ENCODE data around the gene EPM2AIP1.
"Not testable (repeated sequence)": the region's sequence is repeated elsewhere in the genome, so short reads cannot be mapped to it uniquely, and the experiment has no call there.

The EPM2AIP1 gene

GRCh38 chr3:36991923-36992805 is 767 bp downstream of the EPM2AIP1 start:
- DNase-seq: no peak

- DNase-seq: no peak
These were observed 1.8 kb downstream of the EPM2AIP1 start for GRCh38 chr3:36991147-36991546.

DNA sequence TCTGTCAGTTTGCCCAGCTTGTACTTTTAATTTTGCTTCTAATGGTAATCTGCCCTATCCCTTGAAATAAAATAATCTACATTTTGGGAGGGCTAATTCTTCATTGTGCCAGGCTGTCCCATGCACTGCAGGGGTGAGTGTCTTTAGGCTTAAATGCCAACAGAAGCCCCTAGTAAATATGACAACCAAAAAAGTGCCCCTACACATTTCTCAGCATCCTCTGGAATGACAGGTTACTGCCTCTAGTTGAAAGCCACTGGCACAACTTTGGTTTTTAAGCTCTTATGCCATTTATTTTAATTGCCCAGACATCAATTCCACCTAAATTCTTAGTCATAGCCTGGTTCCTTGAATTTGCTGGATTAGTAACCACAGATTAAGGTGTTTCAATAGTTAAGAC is 3.4 kb downstream of the EPM2AIP1 start:
- DNase-seq: no peak

DNA sequence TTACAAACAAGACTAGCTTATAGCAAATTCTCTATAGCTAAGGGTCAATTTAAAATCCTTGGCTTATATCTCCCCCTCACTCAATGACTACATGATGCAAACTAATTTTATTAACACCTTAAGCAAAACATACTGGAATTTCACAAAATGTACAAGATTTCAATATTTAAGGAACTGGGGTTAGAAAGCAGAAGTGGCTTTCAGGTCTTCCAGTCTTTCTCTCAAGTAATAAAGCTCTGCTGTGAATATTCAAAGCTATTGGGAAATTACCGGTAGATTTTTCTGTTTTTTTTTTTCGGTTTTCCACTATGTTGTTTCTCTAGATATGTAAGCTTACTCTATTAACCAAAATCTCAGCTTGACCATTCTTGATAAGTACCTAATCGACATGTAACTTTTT is 3.9 kb downstream of the EPM2AIP1 start:
- DNase-seq: no peak

GRCh38 chr3:36988356-36988755 is 4.6 kb downstream of the EPM2AIP1 start:
- DNase-seq: no peak

GRCh38 chr3:36981006-36981405 is 11.9 kb downstream of the EPM2AIP1 start:
- no peak for DNase-seq

GRCh38 chr3:36973139-36973538 is 19.8 kb downstream of the EPM2AIP1 start:
- no peak for DNase-seq

DNA sequence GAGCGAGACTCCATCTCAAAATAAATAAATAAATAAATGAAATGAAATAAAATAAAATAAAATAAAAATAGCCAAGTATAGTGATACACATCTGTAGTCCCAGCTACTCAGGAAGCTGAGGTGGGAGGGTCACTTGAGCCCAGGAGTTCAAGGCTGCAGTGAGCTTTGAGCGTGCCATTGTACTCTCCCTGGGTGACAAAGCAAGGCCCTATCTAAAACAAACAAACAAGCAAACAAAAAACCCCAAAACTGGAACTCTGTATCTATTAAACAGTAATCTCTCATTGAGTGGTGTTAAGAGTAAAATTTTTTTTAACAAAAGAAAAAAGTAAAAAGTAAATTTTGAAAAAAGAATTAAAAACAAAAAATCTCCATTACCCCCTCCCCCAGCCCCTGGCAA is 20.8 kb downstream of the EPM2AIP1 start:
- DNase-seq: no peak

GRCh38 chr3:36969540-36970432 is 23.1 kb downstream of the EPM2AIP1 start:
- peak; percentile 77 to 84 for DNase-seq

- no peak for DNase-seq
These were observed 23.8 kb downstream of the EPM2AIP1 start for GRCh38 chr3:36969085-36969484.

- peak in 1 of 2 experiments; percentile 11 for DNase-seq
These were observed 27.5 kb downstream of the EPM2AIP1 start for GRCh38 chr3:36965440-36965839.

DNA sequence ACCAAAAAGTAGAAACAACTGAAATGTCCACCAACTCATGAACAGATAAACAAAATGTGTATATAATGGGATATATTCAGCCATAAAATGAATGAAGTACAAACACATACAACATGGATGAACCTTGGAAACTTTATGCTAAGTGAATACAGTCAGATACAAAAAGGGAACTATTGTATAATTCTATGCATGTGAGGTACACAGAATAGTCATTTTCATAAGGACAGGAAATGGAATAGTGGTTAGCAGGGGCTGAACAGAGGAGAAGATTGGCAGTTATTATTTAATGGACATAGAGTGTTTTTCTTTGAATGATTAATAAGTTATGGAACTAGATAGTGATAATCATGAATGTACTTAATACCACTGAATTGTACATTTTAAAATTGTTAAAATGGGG is 28.1 kb downstream of the EPM2AIP1 start:
- peak; percentile 53 to 71 for DNase-seq

DNA sequence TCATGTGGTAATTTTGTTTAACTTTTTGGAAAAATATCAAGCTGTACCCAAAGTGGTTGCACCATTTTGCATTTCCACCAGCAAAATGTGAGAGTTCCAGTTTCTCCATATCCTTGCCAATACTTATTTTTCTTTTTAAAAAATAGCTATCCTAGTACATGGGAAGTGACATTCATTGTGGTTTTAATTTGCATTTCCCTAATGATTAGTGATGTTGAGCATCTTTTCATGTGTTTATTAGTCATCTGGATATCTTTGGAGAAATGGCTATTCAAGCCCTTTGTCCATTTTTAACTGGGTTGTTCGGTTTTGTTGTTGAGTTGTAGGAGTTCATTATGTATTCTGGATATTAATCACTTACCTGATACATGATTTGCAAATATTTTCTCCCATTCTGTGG is 28.6 kb downstream of the EPM2AIP1 start:
- DNase-seq: no peak

GRCh38 chr3:36963008-36963407 is 29.9 kb downstream of the EPM2AIP1 start:
- not testable (repeated sequence) for DNase-seq

GRCh38 chr3:36960502-36960901 is 32.4 kb downstream of the EPM2AIP1 start:
- no peak for DNase-seq

GRCh38 chr3:36959821-36960220 is 33.1 kb downstream of the EPM2AIP1 start:
- no peak for DNase-seq

DNA sequence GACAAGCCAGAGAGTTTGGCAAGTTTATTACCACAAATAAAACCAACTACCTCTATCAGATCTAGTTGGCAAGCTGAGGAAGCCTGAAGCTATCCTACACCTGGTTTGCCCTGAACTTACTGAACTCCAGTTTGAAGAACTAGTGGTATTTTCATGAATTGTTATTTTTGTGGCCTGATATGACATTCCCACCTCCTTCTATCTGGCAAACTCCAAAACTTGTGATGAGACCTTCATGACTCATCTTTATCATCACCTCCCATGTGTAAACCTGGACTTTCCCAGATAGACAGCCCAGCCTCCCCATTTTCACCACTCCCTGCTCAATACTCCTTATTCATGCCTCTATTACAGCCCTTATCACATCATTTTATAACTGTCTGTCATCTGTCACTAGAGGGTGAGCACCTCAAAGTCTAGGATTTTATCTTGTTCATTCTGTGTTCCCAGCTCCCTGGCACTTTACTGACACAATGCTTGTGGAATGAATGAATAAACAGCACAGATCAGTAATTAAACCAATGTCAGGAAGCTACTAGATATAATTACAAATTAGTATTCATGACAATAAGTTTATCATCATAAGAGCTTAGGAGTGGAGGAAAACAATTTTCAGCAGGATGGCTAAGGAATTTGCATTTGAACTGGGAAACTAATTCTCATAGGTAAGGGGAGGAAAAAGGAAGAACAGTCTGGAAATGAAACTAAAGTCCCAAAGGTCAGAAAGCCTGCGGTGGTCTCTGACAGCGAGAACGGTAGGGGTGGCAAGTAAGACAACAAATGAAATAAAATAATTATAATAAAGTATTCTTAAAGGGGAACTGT is 34.9 kb downstream of the EPM2AIP1 start:
- no peak for DNase-seq

- no peak for DNase-seq
These were observed 35.9 kb downstream of the EPM2AIP1 start for GRCh38 chr3:36957063-36957462.

DNA sequence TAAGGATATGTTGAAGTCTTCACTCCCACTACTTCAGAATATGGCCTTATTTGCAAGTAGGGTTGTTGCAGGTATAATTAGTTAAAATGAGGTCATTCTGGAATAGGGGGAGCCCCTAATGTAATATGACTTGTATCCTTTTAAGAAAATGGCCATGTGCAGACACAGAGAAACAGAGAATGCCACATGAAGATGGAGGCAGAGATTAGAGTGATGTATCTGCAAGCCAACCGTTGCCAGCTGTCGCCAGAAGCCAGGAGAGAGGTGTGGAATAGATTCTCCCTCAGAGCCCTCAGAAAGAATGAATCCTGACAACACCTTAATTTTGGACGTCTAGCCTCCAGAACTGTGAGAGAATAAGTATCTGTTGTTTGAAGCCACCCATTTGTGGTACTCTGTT is 36.8 kb downstream of the EPM2AIP1 start:
- DNase-seq: no peak

DNA sequence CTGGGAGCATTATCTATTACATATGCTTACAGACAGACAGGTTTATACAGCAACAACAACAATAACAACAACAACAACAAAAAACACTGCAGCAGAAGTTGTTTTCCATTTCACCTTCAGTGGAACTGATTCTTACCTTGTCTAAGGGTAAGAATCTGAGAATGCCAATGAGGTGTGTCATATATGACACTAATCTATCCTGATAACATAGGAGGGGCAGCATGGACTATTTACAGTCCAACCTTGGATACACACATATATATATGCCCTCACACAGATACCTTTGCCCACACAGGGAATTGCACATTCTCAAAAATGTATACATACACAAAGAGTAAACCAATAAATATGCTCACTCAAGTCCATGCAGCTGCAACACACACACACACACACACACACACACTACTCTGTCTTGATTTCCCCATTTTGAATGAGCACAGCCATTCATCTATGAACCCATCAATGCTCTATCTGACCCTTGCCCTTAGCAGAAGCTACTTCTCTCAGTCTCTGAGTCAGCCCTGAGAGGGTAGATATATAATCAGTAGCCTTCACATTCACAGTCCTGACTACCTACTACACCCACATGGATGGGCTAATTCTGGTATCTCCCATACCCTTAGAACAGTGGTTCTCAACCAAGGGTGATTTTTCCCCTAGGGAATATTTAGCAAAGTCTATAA is 38.3 kb downstream of the EPM2AIP1 start:
- DNase-seq: no peak

- DNase-seq: not testable (repeated sequence)
These were observed 45.1 kb downstream of the EPM2AIP1 start for GRCh38 chr3:36947814-36948213.

GRCh38 chr3:36945333-36945980 is 47.5 kb downstream of the EPM2AIP1 start:
- no peak for DNase-seq
